8988T (cell line): ENCODE measurements around the gene FSD2.

Source experiments
- DNase-seq: peaks from one replicate; pipeline ENCODE4 v3.0.0; 2011

The FSD2 gene, protein sequence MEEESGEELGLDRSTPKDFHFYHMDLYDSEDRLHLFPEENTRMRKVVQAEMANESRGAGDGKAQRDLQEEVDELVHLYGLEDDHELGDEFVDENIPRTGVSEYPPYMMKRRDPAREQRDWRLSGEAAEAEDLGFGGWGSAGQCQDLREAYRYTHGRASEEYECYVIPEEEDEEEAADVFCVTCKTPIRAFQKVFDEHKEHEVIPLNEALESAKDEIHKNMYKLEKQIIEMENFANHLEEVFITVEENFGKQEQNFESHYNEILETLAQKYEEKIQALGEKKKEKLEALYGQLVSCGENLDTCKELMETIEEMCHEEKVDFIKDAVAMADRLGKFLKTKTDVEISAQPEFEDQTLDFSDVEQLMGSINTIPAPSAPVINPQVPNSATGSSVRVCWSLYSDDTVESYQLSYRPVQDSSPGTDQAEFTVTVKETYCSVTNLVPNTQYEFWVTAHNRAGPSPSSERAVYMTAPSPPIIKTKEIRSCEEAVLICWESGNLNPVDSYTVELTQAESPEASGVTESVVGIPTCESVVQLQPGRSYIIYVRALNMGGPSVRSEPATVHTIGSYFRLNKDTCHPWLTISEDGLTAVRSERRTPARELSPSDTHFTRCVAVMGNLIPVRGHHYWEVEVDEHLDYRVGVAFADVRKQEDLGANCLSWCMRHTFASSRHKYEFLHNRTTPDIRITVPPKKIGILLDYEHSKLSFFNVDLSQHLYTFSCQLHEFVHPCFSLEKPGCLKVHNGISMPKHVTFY

DNA sequence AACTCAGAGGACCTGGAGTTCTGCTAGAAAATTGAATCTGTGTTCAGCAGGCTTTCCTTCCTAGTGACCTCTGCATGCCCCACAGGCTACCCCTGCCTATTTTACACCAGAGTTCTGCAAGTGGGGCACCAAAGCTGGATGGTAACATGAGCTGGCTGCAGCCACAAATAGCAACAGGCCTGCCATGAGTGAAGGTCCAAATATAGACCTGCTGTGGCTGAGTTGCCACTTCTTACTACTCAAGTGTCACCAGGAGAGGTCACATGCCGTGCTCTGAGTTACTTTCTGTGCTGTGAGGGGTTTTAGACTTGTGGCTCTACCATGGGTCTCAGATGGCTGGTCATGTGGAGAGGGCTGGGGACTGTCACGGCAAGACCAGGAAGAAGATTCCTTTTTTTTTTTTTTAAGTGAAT, at the start of gene FSD2:
FSD2 (minus strand) TSS at position 76 of the 413 bp plus-strand sequence. CDS start 18,679 bp downstream, outside the sequence.
- no peak for DNase-seq

DNA sequence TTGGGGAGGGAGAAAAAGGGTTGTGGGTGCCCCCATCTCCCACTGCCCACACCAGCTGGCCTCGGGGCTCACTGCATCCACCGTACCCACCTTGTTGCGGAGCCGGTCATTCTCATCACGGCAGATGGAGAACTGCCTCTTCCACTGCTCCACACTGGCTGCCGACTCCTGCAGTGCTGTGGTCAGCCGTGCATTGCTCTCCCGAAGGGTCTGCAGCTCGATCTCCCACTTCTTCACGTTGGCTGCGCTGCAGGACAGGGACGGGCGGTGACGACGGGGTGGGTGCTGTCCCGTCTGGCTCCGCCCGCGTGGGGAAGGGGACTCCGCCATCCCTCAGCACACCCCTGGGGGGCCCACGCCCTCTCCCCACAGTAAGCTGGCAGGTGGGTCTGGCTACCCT, 48.7 kb upstream of the FSD2 start:
- no peak for DNase-seq

DNA sequence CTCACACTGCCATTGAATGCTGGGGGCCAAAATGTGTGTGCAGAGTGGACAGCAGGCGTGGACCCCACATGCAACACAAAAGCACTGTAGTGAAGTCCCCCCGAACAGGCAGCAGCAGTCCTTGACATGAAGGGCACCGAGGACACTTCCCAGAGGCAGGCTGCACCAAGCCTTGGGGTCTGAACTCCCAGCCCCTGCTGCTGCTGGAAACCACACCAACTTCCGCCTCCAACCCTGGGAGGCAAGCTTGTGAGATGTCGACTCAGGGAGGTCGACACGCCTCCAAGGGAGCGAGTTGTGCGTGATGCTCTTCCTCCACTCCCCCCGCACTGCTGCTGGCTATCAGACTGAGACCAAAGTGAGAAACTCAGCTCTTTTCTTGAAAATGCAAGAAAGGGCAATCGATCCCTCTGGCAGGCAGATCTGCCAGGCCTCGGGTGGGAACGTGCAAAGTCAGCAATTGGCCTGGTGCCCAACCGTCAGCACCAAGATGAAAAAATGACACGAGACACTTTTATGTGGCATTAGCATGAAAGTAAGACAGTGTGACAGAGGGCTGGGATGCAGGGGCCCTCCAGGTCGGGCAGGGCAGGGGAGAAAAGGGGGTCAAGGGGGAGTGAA, 47.2 kb upstream of the FSD2 start:
- no peak for DNase-seq

DNA sequence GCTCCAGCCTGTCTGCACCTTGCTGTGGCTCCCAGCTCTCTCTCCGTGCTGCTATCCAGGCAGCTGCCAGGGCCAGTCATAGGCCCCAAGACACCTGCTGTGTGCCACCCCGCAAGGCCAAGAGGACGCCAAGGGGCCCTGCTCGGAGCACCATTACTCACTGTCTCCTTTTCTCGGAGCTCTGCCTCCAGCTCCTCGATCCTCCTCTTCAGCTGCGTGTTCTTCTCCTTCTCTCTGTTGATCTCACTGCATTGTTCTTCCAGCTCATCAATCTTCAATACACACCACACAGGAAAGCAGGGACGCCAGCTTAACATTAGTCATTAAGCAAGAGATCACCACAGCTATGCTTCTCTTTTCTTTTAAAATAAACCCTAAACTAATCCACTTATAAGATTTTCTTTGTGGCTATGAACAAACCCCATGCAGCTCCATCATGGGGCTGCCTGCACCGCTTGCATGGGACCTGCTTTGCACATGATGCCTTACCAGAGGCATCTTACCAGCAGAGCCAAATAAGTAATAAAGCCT, 46.2 kb upstream of the FSD2 start:
- DNase-seq: no peak

DNA sequence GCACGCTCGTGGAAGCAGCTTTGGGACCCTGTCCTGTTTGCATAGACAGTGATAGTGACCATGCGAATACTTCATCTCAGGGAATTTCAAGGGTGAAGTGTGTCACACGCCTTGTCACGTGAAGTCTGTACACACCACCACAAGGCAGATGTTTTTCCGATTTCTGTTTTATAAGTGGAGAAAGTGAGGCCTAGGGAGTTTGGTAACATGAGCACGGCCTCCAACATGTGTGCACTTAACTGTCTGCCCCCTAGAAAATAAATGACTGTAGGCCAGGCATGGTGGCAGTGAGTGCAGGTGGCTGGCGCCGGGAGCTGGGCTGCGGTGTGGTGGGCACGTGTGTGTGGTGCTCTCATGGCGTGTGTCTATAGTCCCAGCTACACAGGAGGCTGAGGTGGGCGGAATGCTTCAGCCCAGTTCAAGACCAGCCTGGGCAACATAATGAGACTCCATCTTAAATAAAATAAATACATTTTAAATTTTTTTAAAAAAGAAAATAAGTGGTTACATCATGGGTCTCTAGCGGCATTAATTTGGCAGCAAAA, 45.5 kb upstream of the FSD2 start:
- DNase-seq: no peak

DNA sequence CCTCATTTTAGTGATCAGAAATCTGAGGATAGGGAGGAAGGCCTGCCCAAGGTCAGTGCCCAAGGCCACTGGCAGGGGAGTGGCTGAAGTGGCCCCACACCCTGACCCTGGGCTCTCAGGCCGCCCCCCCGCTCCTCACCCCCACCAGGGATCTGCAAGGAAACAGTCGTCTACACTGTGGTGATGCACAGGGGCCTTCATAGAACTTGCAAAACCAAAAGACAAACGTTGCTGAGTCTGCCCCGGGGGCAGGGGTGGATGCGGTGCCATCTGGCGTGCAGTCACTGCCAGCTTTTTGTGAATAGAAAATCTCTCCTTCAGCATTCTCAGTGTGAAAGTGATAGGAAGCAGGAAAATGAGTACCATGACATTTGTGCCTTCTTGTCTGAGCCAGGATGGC, 44.9 kb upstream of the FSD2 start:
- no peak for DNase-seq

DNA sequence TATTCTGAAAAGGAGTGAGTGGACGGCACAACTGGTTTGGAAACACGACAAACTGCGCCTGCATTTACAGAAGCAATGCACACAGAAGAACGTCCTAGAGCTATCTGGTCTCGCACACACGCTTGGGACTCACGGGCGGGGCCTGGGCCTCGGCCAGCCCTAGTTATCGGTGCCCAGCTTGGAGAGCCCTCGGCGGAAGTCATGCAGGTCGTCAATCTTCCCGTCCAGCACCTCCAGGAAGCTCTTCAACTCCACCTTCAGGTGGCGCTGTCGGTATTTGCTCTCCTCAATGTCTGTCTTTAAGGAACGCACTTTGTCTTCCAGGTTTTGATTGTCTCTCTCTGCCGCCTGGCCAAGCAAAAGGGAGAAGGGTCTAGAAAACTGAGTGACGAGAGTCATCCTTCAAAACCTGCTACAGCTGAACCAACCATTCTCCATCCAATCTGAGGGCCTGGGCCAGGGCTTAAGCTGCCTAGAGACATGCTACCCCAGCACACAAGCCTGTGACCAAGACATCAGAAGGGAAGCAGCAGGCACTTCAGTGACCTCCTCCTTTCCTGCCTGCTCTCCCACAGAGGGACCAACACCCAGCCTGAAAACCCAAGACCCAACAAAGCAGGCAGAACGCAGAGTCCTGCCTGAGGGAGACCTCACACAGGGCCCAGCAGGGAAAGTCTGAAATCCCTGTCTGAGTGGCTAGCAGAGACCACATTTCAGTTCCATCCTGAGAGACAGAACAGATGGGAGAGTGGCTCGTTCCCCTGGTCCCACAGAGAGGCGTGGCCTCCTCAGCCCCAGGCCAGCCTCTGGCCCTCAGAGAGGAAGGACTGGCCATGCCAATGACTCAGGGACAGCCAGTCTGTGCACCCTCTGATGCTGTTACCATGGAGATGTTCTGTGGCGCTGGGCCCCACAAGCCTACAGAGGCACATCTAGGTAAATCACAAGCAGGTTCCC, 44.0 kb upstream of the FSD2 start:
- peak; percentile 61 for DNase-seq

DNA sequence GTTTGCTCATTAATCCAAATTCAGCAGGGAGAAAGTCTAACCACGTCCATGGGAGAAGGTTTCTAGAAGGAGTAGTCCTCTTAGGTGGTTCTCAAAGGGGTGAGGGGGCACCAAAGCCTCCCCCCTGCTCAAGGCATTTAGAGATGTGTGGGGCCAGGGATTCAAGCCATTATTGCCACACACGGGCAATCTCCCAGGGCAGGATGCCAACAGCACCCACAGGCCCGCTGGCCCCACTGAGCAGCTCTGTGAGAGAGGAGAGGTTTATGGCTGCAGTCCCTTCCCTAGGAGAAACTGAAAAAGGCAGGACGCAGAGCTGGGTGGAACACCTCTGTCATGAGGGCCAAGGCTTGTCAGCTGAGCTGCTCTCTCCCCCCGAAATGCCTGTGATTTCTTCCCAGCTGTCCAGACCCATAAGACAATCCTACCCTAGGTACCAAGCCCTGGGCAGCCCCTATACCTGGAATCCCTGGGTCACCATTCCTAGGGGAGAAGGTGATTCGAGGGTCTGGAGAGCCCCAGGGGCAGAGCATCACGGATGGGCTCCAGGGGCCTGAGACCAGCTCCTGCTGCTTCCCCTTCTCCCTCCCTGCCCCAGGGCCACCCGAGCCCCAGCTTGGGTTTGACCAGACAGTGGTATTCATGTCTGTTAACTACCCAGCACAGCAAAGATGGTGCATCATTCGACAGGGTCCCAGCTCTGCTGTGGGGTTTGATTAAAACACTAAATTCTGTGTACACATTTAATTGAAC, 42.5 kb upstream of the FSD2 start:
- DNase-seq: no peak

DNA sequence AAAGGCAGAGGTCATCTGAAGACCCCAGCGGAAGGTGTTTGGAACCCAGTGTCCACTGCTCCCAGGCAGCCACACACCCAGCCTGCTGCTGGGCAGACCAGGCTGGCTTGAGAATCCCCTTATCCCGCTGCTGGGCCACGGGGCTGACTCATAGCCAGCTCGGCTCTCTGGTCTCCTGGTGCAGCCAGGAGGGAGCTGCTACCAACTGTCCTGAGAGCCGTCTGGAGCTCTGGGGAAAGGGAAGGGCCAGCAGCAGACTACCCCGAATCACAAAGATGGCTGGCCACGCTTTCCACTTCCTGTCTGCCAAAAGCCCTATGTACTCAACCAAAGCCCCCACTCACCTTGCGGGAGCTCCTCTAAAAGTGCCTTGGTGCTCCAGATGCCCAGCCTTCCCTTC, 41.8 kb upstream of the FSD2 start:
- no peak for DNase-seq

DNA sequence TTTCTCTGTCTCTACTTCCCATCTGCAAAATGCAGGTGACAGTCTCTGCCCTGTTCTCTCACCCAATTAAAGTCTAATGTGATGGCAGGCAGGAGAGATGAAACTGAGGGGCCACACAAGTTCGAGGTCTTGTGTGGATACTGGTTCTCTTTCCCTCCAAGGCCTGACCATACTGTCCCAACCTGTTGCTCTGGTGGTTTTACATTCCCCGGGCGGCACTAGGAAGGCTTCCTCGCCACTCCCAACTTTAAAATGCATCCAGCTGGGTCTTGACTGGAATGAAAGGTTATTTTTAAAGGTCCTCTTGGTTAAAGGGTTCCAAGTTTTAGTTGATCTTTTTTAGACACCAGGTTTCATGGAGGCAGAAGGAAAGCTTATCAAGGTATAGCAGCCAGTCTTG, 40.8 kb upstream of the FSD2 start:
- DNase-seq: no peak

DNA sequence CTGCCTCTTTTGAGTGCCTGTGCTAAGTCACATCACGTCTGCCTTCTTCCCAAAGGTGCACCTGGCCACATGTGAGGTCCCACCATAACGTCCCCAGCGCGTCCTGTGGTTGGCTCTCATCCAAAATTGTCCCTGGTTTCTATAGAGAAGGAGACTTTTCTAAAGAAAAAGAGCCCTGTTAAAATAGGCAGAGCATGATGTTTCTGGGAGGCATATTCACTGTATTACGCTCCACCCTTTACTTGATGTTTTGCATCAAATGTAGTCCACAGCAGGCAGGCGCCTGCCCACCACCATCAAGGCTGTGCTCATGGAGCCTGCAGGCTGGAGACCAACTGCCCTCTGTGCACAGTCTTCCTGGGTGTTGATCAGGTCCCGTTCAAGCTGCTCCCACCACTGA, 39.8 kb upstream of the FSD2 start:
- DNase-seq: no peak

DNA sequence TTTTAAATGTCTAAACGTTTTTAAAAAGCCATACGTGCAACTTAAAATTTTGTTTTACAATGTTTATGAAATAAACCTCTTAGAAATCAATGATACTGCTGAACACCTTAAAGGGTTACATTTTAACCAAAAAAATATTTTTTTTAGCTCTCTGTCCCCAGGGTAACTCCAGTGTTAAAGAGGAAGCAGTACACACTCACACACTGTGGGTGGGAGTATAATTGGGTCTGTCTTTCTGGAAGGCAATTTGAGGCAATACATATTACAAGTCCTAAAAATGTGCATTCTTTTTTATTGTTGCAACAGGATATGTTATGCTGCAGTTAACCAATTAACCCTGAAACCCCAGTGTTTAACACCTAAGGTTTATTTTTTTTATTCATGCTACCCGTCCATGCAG, 37.7 kb upstream of the FSD2 start:
- no peak for DNase-seq

DNA sequence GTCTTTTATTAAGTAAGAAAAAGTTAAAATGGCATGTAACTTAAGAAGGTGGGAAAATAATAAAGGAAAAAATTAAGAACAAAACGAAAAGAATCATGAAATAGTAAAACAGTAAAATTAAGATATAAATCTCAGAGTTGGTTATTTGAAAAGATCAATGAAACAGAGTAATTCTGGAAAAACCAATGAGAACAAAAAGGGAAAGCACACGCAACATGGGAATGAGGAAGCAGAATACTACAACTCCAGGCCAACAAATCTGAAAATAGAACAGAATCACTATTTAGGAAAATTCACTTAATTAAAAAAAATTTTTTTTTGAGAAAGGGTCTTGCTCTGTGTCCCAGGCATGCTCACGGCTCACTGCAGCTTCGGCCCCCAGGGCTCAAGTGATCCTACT, 34.3 kb upstream of the FSD2 start:
- no peak for DNase-seq

DNA sequence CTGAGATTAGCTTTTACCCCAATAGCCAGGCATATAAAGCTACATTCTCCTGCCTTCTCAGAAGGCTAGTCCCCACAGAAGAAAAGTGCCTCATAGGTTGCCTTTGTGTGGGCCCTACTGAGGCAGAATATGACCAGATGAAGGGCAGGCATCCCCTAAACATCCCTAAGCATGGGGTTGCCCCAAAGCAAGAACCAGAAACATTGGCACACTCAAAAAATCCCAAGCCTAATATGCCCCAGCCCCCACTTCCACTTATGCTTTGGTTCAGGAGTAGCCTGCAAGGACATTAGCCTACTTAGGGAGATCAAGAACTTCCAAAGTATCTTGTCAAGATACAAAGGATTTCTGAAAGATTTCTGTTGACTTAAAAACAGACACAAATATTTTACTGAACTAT, 33.3 kb upstream of the FSD2 start:
- DNase-seq: no peak

DNA sequence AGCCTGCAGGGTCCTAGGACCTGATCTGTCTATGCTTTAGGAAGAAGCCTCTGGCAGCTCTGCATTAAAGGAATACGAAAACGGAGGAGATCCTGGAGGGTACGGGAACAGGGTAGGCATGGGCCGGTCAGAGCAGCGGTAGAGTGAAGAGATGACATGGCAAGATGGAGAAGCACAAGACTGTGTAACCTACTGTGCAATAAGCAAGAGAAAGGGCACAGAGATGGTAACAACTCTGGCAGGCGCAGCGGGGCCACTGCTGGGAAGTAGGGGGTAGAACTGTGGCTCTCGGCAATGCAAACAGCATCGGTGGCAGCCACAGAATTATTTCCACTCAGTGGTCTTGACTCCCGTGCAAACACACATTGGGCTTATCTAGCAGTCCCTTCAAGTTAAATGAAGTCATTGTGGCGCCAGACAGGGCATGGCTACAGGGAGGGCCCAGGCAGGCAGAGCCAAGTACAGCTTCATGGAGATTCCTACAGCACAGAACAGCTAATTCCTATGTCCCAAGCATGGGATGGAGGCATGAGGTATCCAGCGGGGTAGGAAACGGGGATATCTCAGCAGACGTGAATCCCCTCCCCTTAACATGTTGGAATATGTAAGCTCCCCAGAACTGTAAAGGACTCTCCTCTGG, 32.3 kb upstream of the FSD2 start:
- no peak for DNase-seq

DNA sequence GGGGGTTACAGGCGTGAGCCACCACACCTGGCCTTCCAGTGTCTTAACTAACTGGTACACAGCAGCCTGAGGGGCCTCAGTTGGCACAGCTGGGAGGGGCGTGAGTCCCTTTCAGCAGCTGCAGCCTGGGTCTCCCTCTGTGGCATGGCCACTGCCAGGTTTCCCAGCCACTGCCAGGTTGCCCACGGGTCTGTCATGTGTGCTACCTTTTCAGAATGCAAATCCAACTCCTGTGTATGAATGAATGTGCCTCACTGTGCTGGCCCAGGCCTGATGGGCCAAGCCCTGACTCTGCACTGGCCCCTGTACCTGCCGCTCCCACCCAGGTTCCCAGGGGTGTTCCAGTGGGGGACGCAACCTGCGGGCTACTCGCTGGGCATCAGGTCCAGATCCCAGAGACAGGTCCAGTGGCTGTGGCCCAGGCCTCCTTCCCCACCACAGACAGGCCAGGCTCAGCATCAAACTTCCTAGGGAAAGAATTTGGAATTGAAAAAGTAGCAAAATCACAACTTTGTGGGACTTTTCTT, 29.6 kb upstream of the FSD2 start:
- no peak for DNase-seq

DNA sequence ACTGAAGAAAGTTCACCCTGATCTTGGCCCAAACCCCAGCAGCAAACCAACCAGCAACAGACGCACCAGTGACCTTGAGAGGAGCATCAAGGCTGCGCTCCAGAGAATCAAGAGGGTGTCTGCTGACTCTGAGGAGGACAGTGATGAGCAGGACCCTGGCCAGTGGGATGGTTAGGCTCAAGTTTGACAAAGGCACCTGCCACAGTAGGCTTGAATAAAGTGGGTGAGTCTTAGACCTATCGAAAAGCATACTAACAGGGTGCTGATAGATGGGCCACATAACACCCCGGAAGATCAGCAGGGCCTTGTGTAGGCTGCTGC, 27.5 kb upstream of the FSD2 start:
- DNase-seq: no peak

DNA sequence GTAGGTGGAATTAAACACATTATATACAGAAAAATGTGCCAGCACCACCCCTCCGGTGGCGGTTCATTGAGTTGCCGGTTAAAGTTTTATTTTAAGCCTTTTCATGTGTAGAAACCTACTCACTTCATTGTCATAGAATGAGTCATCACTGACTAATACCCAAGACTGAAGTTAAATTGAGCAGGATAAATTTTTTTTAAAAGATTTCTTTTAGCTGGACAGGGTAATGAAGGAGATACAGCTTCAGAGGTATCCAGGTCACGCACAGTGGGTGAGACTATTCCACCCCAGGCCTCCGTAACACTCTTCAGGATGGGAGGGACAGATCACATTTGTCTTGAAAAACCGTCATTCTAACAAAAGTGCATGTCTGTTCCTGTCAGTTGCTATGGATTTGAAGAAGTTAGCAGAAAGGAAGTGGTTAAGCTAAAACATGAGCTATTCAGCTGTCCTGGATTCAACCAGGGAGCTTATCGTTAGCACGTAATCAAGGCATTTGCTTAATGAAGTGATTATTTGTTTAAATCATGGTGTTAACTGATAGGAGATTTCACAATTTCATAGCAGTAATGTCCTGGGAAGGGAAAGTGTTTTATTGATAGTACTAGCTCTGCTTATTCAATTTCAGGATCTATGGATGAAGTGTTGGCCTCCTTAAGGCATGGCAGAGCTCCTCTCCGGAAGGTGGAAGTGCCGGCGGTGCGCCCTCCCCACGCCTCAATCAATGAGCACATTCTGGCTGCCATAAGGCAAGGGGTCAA, 26.9 kb upstream of the FSD2 start:
- no peak for DNase-seq

DNA sequence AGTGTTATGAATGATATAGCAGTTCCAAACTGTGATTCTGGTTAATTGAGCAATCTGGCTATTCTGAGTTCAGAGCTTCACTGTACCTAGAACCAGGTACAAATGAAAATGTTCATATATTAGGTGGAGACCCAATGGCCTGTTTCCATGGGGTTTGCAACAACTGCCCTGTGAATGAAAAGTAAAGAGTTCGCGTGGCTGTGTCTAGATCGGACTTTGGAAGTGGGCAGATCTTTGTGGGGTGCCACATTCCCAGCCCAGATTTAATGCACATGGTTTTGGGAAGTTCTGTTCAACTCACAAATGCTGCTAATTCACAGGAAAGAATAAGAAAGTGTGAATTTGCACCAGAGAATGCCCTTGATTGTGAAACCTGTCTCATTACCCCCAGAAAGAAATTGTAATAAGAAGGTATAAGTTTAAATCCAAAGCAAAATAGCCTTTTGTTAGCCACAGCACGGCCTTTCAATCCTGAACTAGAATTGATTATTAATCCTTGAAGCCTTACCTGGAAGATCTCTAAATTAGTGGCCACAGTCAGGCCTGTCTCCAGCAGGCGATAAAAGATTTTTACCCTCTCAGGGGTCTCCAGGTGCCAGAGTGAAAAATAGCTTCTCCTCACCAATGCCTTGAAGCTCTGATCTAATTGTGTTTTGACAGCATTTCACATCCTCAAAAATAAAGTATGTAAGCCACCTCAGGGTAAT, 26.2 kb upstream of the FSD2 start:
- DNase-seq: no peak
